Activated T-helper 2 cell treated with anti-CD3 and anti-CD28 coated beads, Interferon-gamma antibody, Interleukin-2, Interleukin-4, amounts not matched to agents 10 μg/mL and 5 μg/mL and 100 μg/mL, durations not matched to agents 14 hours and 24 hours and 36 hours (primary cell): ENCODE data around the gene SLC16A12. TPM values are rescaled to one million over a fixed set of nuclear protein-coding genes. Genes with fewer than 3 reads are reported as not detected.

Source experiments
- DNase-seq: peaks from one replicate; pipeline ENCODE4 v3.0.0; 2021; ENCODE audit warnings: low spot score
- H3K27ac Mint-ChIP-seq: one replicate; pipeline ENCODE4 v1.8.0; 2021; ENCODE audit warnings: mixed read lengths
- H3K27me3 Mint-ChIP-seq: one replicate; pipeline ENCODE4 v1.8.0; 2021; ENCODE audit warnings: low read depth, mixed read lengths
- H3K36me3 Mint-ChIP-seq: one replicate; pipeline ENCODE4 v1.8.0; 2021; ENCODE audit warnings: low read depth, mixed read lengths
- H3K4me1 Mint-ChIP-seq: one replicate; pipeline ENCODE4 v1.8.0; 2021; ENCODE audit warnings: low read depth, mixed read lengths
- H3K4me3 Mint-ChIP-seq: one replicate; pipeline ENCODE4 v1.8.0; 2021; ENCODE audit warnings: low read depth, mild to moderate bottlenecking, moderate library complexity, mixed read lengths
- H3K9me3 Mint-ChIP-seq: one replicate; pipeline ENCODE4 v1.8.0; 2021; ENCODE audit warnings: mixed read lengths
- intact Hi-C: fragments of 100-400 bp; cut with micrococcal nuclease; formaldehyde crosslinking; loops from one replicate; pipeline ENCODE4 v1.15.1; 2023
- total RNA-seq: library from RNA; stranded (reverse); gene quantifications from 2 replicates; pipeline ENCODE4 v1.2.3, GENCODE V29; 2022

SLC16A12 gene
- total RNA-seq, 1 donor from 2014 or later, result not detected

GRCh38 chr10:89440226-89441009 is 95.0 kb downstream of the SLC16A12 start:
- DNase-seq, result no peak
- intact Hi-C loops, result no loop called here
- H3K4me1 Mint-ChIP-seq, result no peaks in the 10 kb centered on the region
- H3K9me3 Mint-ChIP-seq, result no peaks in the 10 kb centered on the region
- no peak overlapping the region for H3K27ac Mint-ChIP-seq
- H3K4me3 Mint-ChIP-seq, result no peak overlapping the region
- H3K36me3 Mint-ChIP-seq, result no peaks in the 10 kb centered on the region
- H3K27me3 Mint-ChIP-seq, result peaks cover 28% of the 10 kb centered on the region

DNA sequence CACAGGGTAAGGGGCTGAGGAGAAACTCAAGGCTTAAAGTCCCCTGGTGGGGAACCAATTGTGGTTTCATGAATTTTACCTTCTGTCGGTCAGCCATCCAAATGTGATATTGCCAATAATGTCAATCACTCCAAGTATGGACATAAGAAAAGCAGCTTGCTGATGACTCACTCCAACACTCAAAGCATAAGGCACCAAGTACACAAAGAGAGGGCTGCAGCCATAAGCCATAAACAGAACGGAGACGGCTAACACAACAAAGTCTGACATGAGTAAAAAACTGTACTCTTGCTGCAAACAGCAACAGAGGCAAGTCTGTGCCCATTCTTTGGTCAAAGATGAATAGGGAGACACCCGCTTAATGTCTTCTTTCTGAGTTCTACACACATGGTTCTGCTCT is 96.9 kb downstream of the SLC16A12 start:
- no peaks in the 10 kb centered on the region for H3K36me3 Mint-ChIP-seq
- intact Hi-C loops, result no loop called here

DNA sequence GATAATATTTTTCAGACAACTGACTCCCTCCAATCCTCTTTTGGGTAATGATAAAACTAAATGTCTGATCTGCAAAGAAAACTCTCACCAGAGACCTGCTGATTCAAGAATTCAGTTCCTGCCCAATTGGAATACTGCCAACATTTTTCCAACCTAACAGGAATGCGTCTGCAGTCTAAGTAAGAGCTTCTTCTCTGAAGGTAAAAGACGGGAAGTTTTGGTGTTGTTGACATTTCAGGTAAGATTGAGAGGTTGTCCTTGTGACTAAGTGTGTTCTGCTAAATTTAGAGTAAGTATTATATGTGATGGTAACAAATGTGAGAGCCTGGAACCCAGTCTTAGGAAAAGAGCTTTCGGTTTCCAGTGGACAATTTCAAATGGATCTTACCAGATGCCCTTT is 103.4 kb downstream of the SLC16A12 start:
- intact Hi-C loops, result no loop called here
- Mint-ChIP-seq H3K27ac (no peak overlapping the region), H3K27me3 (peaks cover 53% of the 10 kb centered on the region), H3K9me3 (no peaks in the 10 kb centered on the region), H3K4me1 (no peaks in the 10 kb centered on the region), H3K4me3 (no peak overlapping the region), H3K36me3 (no peaks in the 10 kb centered on the region)
- DNase-seq, result no peak

More for the DNA sequence above, 96.9 kb downstream of the SLC16A12 start:
- Mint-ChIP-seq H3K9me3 (no peaks in the 10 kb centered on the region), H3K4me3 (no peak overlapping the region), H3K27ac (no peak overlapping the region), H3K27me3 (peaks cover 42% of the 10 kb centered on the region), H3K4me1 (no peaks in the 10 kb centered on the region)
- no peak for DNase-seq

DNA sequence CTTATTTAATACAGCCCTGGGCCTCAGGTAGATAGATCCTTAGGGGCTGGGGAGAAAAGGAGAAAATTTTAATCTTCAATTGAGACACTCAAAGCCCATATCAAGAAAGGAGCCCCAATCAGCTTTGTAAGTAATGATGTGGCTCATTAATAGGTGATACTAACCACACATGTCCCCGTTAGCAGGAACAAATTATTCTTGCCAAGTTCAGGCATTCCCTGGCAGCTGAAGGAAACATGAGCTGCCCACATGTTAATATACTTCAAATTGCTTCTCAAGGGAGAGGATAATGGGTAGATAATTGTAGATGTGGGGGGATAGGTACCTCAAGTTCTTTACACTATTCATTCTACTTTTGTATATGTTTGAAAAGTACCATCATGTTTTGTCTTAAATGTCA is 106.5 kb downstream of the SLC16A12 start:
- Mint-ChIP-seq H3K27ac (no peak overlapping the region), H3K27me3 (peaks cover 31% of the 10 kb centered on the region)
- intact Hi-C loops, result no loop called here

DNA sequence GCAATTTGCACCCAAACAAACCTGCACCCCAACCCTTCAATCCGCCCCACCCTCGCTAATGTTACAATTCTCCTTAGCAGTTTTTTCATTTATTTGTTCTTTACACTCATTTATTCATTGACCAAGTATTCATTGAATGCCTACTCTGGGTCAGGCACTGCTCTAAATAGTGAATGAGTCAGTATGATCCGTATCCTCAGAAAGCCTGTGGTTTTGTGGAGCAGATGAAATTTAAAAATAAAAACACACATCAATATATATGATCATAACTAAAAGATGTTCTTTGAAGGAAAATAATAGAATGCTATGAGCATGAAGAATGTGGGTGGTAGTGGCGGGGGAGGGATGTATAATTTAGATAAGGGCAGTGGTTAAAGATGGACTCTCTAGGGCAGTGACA is 107.8 kb downstream of the SLC16A12 start:
- Mint-ChIP-seq H3K4me3 (no peak overlapping the region), H3K36me3 (peaks cover 3% of the 10 kb centered on the region), H3K27ac (no peak overlapping the region), H3K4me1 (no peaks in the 10 kb centered on the region), H3K27me3 (peaks cover 25% of the 10 kb centered on the region), H3K9me3 (no peaks in the 10 kb centered on the region)
- DNase-seq, result no peak
- intact Hi-C loops, result no loop called here

More for the DNA sequence above, 106.5 kb downstream of the SLC16A12 start:
- Mint-ChIP-seq H3K4me3 (no peak overlapping the region), H3K36me3 (no peaks in the 10 kb centered on the region), H3K4me1 (no peaks in the 10 kb centered on the region), H3K9me3 (no peaks in the 10 kb centered on the region)
- DNase-seq, result no peak

DNA sequence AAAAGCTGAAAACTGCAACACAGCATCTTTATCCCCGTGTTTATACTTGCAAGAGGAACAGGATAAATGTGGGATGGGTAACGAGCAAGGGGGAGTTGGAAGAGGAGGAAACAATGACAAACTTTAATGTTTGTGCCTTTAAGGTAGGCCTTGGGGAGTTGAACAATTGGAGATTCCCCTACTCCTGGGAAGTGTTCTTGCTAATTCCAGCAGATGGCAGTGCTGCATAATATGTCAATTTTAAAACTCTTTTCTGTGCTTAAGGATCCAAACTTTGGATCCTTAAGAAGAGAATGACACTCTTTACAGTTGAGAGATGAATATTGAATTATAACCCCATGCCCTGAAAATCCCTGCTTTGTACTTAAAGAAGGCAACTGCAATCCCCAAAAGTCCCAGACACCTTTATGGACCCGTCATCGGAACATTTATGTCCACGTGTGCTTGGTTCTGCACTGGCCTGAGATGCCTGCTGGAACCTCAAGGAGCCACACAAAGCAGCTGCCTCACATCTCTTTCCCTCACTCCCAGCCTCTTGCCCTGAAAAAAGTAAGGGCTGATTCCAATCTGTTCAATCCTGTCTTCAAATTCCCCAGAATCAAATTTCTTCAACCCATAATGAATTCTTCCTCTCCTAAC is 109.0 kb downstream of the SLC16A12 start:
- peaks cover 18% of the 10 kb centered on the region for H3K27me3 Mint-ChIP-seq

DNA sequence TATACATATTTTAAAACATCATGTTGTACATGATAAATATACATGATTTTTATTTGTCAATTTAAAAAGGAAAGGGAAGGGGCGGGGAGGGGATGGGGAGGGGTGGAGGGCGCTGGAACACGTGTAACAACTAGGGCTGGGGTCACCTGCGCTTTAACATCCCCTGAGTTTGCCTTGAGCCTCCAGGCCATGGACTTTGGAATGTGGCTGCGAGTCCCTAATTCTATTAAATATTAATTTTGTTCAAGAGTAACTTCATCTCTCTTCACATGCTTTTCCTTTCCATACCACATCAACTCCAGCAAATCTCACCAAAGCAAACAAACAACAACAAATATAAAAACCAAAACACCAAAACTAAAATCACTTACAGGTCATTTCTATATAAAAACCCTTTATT is 110.4 kb downstream of the SLC16A12 start:
- no peak overlapping the region for H3K4me3 Mint-ChIP-seq
- DNase-seq, result no peak
- H3K27ac Mint-ChIP-seq, result no peak overlapping the region
- intact Hi-C loops, result no loop called here
- peaks cover 12% of the 10 kb centered on the region for H3K27me3 Mint-ChIP-seq
- H3K36me3 Mint-ChIP-seq, result peaks cover 17% of the 10 kb centered on the region
- no peaks in the 10 kb centered on the region for H3K9me3 Mint-ChIP-seq
- no peaks in the 10 kb centered on the region for H3K4me1 Mint-ChIP-seq

More for the DNA sequence above, 109.0 kb downstream of the SLC16A12 start:
- Mint-ChIP-seq H3K4me1 (no peaks in the 10 kb centered on the region), H3K36me3 (peaks cover 11% of the 10 kb centered on the region), H3K27ac (no peak overlapping the region), H3K4me3 (no peak overlapping the region), H3K9me3 (no peaks in the 10 kb centered on the region)
- intact Hi-C loops, result loop anchor here (1.0 kb wide), 1 partner anchor 138 kb away; no protein-coding TSS in a partner anchor
- DNase-seq, result no peak

- DNase-seq, result no peak
- no peaks in the 10 kb centered on the region for H3K27me3 Mint-ChIP-seq
- no peak overlapping the region for H3K4me3 Mint-ChIP-seq
- H3K9me3 Mint-ChIP-seq, result no peaks in the 10 kb centered on the region
- intact Hi-C loops, result no loop called here
- no peak overlapping the region for H3K27ac Mint-ChIP-seq
- H3K4me1 Mint-ChIP-seq, result peaks cover 20% of the 10 kb centered on the region
- H3K36me3 Mint-ChIP-seq, result peaks cover 40% of the 10 kb centered on the region
Measured at GRCh38 chr10:89421018-89421476, 114.3 kb downstream of the SLC16A12 start.

- Mint-ChIP-seq H3K4me3 (no peak overlapping the region), H3K9me3 (no peaks in the 10 kb centered on the region), H3K36me3 (peaks cover 48% of the 10 kb centered on the region), H3K27ac (no peak overlapping the region), H3K4me1 (peaks cover 27% of the 10 kb centered on the region), H3K27me3 (no peaks in the 10 kb centered on the region)
- intact Hi-C loops, result loop anchor here (5.0 kb wide), 1 partner anchor 283 kb away; the partner anchor contains the start of gene KIF20B
- no peak for DNase-seq
Measured at GRCh38 chr10:89419548-89419947, 115.8 kb downstream of the SLC16A12 start.

- Mint-ChIP-seq H3K4me1 (peaks cover 40% of the 10 kb centered on the region), H3K27me3 (peaks cover 3% of the 10 kb centered on the region), H3K27ac (no peak overlapping the region), H3K4me3 (peak overlapping the region; percentile 87), H3K9me3 (peaks cover 11% of the 10 kb centered on the region), H3K36me3 (peaks cover 42% of the 10 kb centered on the region)
- no peak for DNase-seq
- intact Hi-C loops, result loop anchor here (5.0 kb wide), 1 partner anchor 286 kb away; the partner anchor contains the start of gene KIF20B
Measured at GRCh38 chr10:89416465-89416864, 118.9 kb downstream of the SLC16A12 start.

GRCh38 chr10:89414879-89415821 is 120.2 kb downstream of the SLC16A12 start:
- H3K27ac Mint-ChIP-seq, result peak overlapping the region; percentile 93
- H3K4me1 Mint-ChIP-seq, result peaks cover 44% of the 10 kb centered on the region
- intact Hi-C loops, result loop anchor here (1.0 to 5.0 kb wide), 3 partner anchors 83 to 287 kb away; partner anchors contain the start of genes KIF20B and PANK1
- peak; percentile 23 for DNase-seq
- H3K4me3 Mint-ChIP-seq, result peak overlapping the region; percentile 87
- peaks cover 6% of the 10 kb centered on the region for H3K27me3 Mint-ChIP-seq
- peaks cover 11% of the 10 kb centered on the region for H3K9me3 Mint-ChIP-seq
- peaks cover 35% of the 10 kb centered on the region for H3K36me3 Mint-ChIP-seq
